Mesendoderm (in vitro differentiated cells): ENCODE measurements around the gene BRINP1.

Experiments
- DNase-seq: peaks from one replicate; pipeline ENCODE4 v3.0.0; 2013
- H2AK5ac ChIP-seq: 2 replicates; pipeline ENCODE4 v1.6.1; 2013; ENCODE audit warnings: low read length, inconsistent platforms
- H2BK120ac ChIP-seq: 2 replicates; pipeline ENCODE4 v1.6.1; 2013; ENCODE audit warnings: low read depth, mild to moderate bottlenecking, low read length, moderate library complexity, mixed read lengths
- H2BK15ac ChIP-seq: replicated peaks from 2 replicates; pipeline ENCODE4 v1.6.1; 2013; ENCODE audit warnings: low read depth, mild to moderate bottlenecking, moderate library complexity
- H2BK5ac ChIP-seq: 2 replicates; pipeline ENCODE4 v1.6.1; 2013; ENCODE audit warnings: low read length, inconsistent platforms
- H3K18ac ChIP-seq: 2 replicates; pipeline ENCODE4 v1.6.1; 2013; ENCODE audit warnings: mild to moderate bottlenecking, low read length, mixed read lengths
- H3K23ac ChIP-seq: one replicate; pipeline ENCODE4 v1.6.1; 2013; ENCODE audit warnings: low read length
- H3K27ac ChIP-seq: 2 replicates; pipeline ENCODE4 v1.5.1; 2013; ENCODE audit warnings: low read depth, mild to moderate bottlenecking, inconsistent platforms, low read length, moderate library complexity
- H3K27me3 ChIP-seq: 2 replicates; pipeline ENCODE4 v1.6.1; 2013; ENCODE audit warnings: low read length, control low read depth, mild to moderate bottlenecking, inconsistent platforms; ENCODE audit not compliant: insufficient read depth, poor library complexity
- H3K36me3 ChIP-seq: 2 replicates; pipeline ENCODE4 v1.6.1; 2013; ENCODE audit warnings: low read length, inconsistent platforms; ENCODE audit not compliant: control insufficient read depth, insufficient read depth
- H3K4ac ChIP-seq: one replicate; pipeline ENCODE4 v1.6.1; 2013; ENCODE audit warnings: low read depth, mild to moderate bottlenecking, low read length, moderate library complexity
- H3K4me1 ChIP-seq: 2 replicates; pipeline ENCODE4 v1.6.1; 2013; ENCODE audit warnings: low read depth, low read length, inconsistent platforms; ENCODE audit not compliant: control insufficient read depth
- H3K4me2 ChIP-seq: 2 replicates; pipeline ENCODE4 v1.6.1; 2013; ENCODE audit warnings: low read length
- H3K4me3 ChIP-seq: 2 replicates; pipeline ENCODE4 v1.5.1; 2013; ENCODE audit warnings: mild to moderate bottlenecking, low read length
- H3K56ac ChIP-seq: one replicate; pipeline ENCODE4 v1.6.1; 2013; ENCODE audit warnings: low read length
- H3K79me1 ChIP-seq: 2 replicates; pipeline ENCODE4 v1.6.1; 2013; ENCODE audit warnings: low read length, inconsistent platforms
- H3K79me2 ChIP-seq: 2 replicates; pipeline ENCODE4 v1.6.1; 2013; ENCODE audit warnings: mild to moderate bottlenecking, low read length; ENCODE audit not compliant: control insufficient read depth, insufficient read depth
- H3K9ac ChIP-seq: 2 replicates; pipeline ENCODE4 v1.6.1; 2013; ENCODE audit warnings: low read length, inconsistent platforms
- H4K5ac ChIP-seq: one replicate; pipeline ENCODE4 v1.6.1; 2013; ENCODE audit warnings: low read length
- H4K8ac ChIP-seq: one replicate; pipeline ENCODE4 v1.6.1; 2013; ENCODE audit warnings: low read depth, mild to moderate bottlenecking, control low read depth, low read length, moderate library complexity
- WGBS: extraction: QIAGEN DNeasy Blood & Tissue Kit; methylation state at CpG from one replicate; pipeline ENCODE4 v1.1.7; 2013; ENCODE audit warnings: low lambda C conversion rate, missing lambda C conversion rate; ENCODE audit not compliant: insufficient coverage; ENCODE audit errors: extremely low coverage; 5-methylcytosine and 5-hydroxymethylcytosine counted together

Gene BRINP1

GRCh38 chr9:119166096-119166495 is 203.1 kb downstream of the BRINP1 start:
- Histone ChIP-seq H3K4me1 (no peaks in the 10 kb centered on the region), H4K5ac (no peak overlapping the region), H3K79me2 (no peaks in the 10 kb centered on the region), H2AK5ac (no peak overlapping the region), H3K56ac (no peak overlapping the region), H3K27me3 (no peaks in the 10 kb centered on the region), H3K79me1 (no peaks in the 10 kb centered on the region), H3K27ac (no peak overlapping the region), H2BK120ac (no peak overlapping the region), H3K9ac (no peak overlapping the region), H3K4ac (no peak overlapping the region), H4K8ac (no peak overlapping the region), H2BK15ac (no peak overlapping the region), H3K36me3 (no peaks in the 10 kb centered on the region), H3K4me2 (no peak overlapping the region), H3K18ac (no peak overlapping the region), H3K4me3 (no peak overlapping the region), H3K23ac (no peak overlapping the region), H2BK5ac (no peak overlapping the region)
- no peak for DNase-seq

DNA sequence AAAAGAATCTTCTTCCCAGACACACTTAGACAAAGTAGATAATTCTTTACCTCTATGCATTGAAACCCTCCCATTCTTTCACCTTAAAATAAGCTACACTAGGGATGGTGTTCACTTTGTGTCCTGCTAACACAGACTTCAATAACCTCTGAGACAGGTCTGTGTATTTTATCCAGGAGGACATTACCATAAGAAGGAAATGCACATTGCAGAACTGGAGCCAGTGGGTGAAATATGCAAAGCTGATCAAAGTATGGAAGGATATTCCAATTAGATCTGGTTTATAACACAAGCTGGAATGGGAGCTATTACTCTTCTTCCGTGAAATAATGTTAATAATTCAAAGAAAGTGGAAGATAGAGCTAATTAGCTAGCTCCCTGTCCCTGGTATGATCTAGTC is 204.1 kb downstream of the BRINP1 start:
- Histone ChIP-seq H3K4me1 (no peaks in the 10 kb centered on the region), H4K5ac (no peak overlapping the region), H2BK120ac (no peak overlapping the region), H3K79me1 (no peaks in the 10 kb centered on the region), H3K36me3 (no peaks in the 10 kb centered on the region), H3K27ac (no peak overlapping the region), H3K9ac (no peak overlapping the region), H3K4ac (no peak overlapping the region), H4K8ac (no peak overlapping the region), H2BK15ac (no peak overlapping the region), H3K23ac (no peak overlapping the region), H3K27me3 (no peaks in the 10 kb centered on the region), H2BK5ac (no peak overlapping the region), H3K79me2 (no peaks in the 10 kb centered on the region), H3K4me3 (no peak overlapping the region), H3K4me2 (no peak overlapping the region), H3K18ac (no peak overlapping the region), H3K56ac (no peak overlapping the region), H2AK5ac (no peak overlapping the region)
- DNase-seq, result no peak
- WGBS, result no CpG with 5 or more reads among the region's 1 CpG

- H3K4me1 ChIP-seq, result no peaks in the 10 kb centered on the region
- H4K5ac ChIP-seq, result no peak overlapping the region
- no peaks in the 10 kb centered on the region for H3K27me3 ChIP-seq
- H2BK120ac ChIP-seq, result no peak overlapping the region
- H3K18ac ChIP-seq, result no peak overlapping the region
- H3K4ac ChIP-seq, result no peak overlapping the region
- no peak overlapping the region for H3K27ac ChIP-seq
- no peak overlapping the region for H3K23ac ChIP-seq
- no peak overlapping the region for H3K9ac ChIP-seq
- DNase-seq, result no peak
- no peak overlapping the region for H3K56ac ChIP-seq
- H3K4me3 ChIP-seq, result no peak overlapping the region
- no peak overlapping the region for H2BK15ac ChIP-seq
- no peak overlapping the region for H2BK5ac ChIP-seq
- H3K79me1 ChIP-seq, result no peaks in the 10 kb centered on the region
- no peak overlapping the region for H2AK5ac ChIP-seq
- no peak overlapping the region for H4K8ac ChIP-seq
- no peak overlapping the region for H3K4me2 ChIP-seq
- no peaks in the 10 kb centered on the region for H3K36me3 ChIP-seq
- no peaks in the 10 kb centered on the region for H3K79me2 ChIP-seq
These were observed 204.5 kb downstream of the BRINP1 start for GRCh38 chr9:119164716-119165115.

- H2BK15ac ChIP-seq, result no peak overlapping the region
- no peaks in the 10 kb centered on the region for H3K36me3 ChIP-seq
- no peak overlapping the region for H3K4ac ChIP-seq
- H3K9ac ChIP-seq, result no peak overlapping the region
- DNase-seq, result no peak
- H4K8ac ChIP-seq, result no peak overlapping the region
- no peak overlapping the region for H3K56ac ChIP-seq
- no peaks in the 10 kb centered on the region for H3K27me3 ChIP-seq
- no peaks in the 10 kb centered on the region for H3K4me1 ChIP-seq
- no peak overlapping the region for H2BK5ac ChIP-seq
- H3K23ac ChIP-seq, result no peak overlapping the region
- no peak overlapping the region for H4K5ac ChIP-seq
- no peak overlapping the region for H3K4me2 ChIP-seq
- H3K79me1 ChIP-seq, result no peaks in the 10 kb centered on the region
- H2BK120ac ChIP-seq, result no peak overlapping the region
- no peaks in the 10 kb centered on the region for H3K79me2 ChIP-seq
- H2AK5ac ChIP-seq, result no peak overlapping the region
- no peak overlapping the region for H3K27ac ChIP-seq
- no peak overlapping the region for H3K18ac ChIP-seq
- H3K4me3 ChIP-seq, result no peak overlapping the region
These were observed 208.7 kb downstream of the BRINP1 start for GRCh38 chr9:119160551-119160950.

GRCh38 chr9:119159386-119159785 is 209.8 kb downstream of the BRINP1 start:
- H3K36me3 ChIP-seq, result no peaks in the 10 kb centered on the region
- H3K4ac ChIP-seq, result no peak overlapping the region
- no peak overlapping the region for H2BK15ac ChIP-seq
- no peak overlapping the region for H2AK5ac ChIP-seq
- H4K5ac ChIP-seq, result no peak overlapping the region
- H3K79me1 ChIP-seq, result no peaks in the 10 kb centered on the region
- H3K79me2 ChIP-seq, result no peaks in the 10 kb centered on the region
- H3K27ac ChIP-seq, result no peak overlapping the region
- DNase-seq, result no peak
- no peak overlapping the region for H2BK120ac ChIP-seq
- no peaks in the 10 kb centered on the region for H3K4me1 ChIP-seq
- no peak overlapping the region for H2BK5ac ChIP-seq
- no peak overlapping the region for H3K4me3 ChIP-seq
- H3K27me3 ChIP-seq, result no peaks in the 10 kb centered on the region
- no CpG with 5 or more reads among the region's 2 CpGs for WGBS
- no peak overlapping the region for H3K18ac ChIP-seq
- H3K23ac ChIP-seq, result no peak overlapping the region
- H3K9ac ChIP-seq, result no peak overlapping the region
- no peak overlapping the region for H3K4me2 ChIP-seq
- no peak overlapping the region for H3K56ac ChIP-seq
- no peak overlapping the region for H4K8ac ChIP-seq

DNA sequence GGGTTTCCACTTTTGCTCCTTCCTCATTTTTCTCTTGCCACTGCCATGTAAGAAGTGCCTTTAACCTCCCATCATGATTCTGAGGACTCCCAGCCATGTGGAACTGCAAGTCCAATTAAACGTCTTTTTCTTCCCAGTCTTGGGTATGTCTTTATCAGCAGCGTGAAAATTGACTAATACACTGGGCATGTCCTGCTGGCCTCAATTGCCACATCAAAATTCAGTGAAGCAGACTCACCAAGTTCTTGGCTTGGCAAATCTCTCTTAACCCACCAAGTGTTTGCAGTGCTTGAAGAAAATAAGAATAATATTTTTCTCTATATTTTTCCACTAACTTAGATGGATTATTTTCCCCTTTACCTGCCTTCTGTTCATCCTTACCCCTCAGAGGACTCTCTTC is 212.0 kb downstream of the BRINP1 start:
- no peaks in the 10 kb centered on the region for H3K4me1 ChIP-seq
- no peak overlapping the region for H3K18ac ChIP-seq
- WGBS, result no CpG with 5 or more reads among the region's 2 CpGs
- H3K27me3 ChIP-seq, result no peaks in the 10 kb centered on the region
- H3K4me3 ChIP-seq, result no peak overlapping the region
- no peaks in the 10 kb centered on the region for H3K79me2 ChIP-seq
- no peak for DNase-seq
- H2AK5ac ChIP-seq, result no peak overlapping the region
- no peaks in the 10 kb centered on the region for H3K79me1 ChIP-seq
- no peak overlapping the region for H2BK120ac ChIP-seq
- H3K4ac ChIP-seq, result no peak overlapping the region
- H2BK15ac ChIP-seq, result no peak overlapping the region
- H4K8ac ChIP-seq, result no peak overlapping the region
- no peak overlapping the region for H3K56ac ChIP-seq
- no peak overlapping the region for H4K5ac ChIP-seq
- H2BK5ac ChIP-seq, result no peak overlapping the region
- no peak overlapping the region for H3K4me2 ChIP-seq
- H3K23ac ChIP-seq, result no peak overlapping the region
- no peak overlapping the region for H3K27ac ChIP-seq
- no peak overlapping the region for H3K9ac ChIP-seq
- H3K36me3 ChIP-seq, result no peaks in the 10 kb centered on the region
